PFSK-1 (cell line): ENCODE results near the gene S100A2.

ENCODE experiments used
- FOXP2 ChIP-seq: optimal IDR thresholded peaks from 2 replicates; pipeline ENCODE3; 2011; ENCODE audit warnings: borderline replicate concordance, control low read depth, inconsistent platforms; ENCODE audit not compliant: insufficient read depth; ENCODE audit errors: extremely low read length, extremely low read depth
- POLR2AphosphoS5 ChIP-seq: IDR thresholded peaks from 2 replicates; pipeline ENCODE4 v1.6.1; 2012; ENCODE audit warnings: low read depth, mild to moderate bottlenecking, control low read depth, low read length, moderate library complexity
- REST ChIP-seq, 2 experiments: IDR thresholded peaks; 2 replicates each; pipeline versions ENCODE4 v1.6.1 to v1.8.0; 2011 to 2012; ENCODE audit warnings: low read depth in 2 of 2, low read length in 2 of 2, control low read depth in 1 of 2, inconsistent platforms in 1 of 2, mild to moderate bottlenecking in 1 of 2, moderate library complexity in 1 of 2; ENCODE audit not compliant: insufficient read depth in 1 of 2
- SIN3A ChIP-seq: IDR thresholded peaks from 2 replicates; pipeline ENCODE4 v1.6.1; 2012; ENCODE audit warnings: mild to moderate bottlenecking, low read length, moderate library complexity, borderline replicate concordance; ENCODE audit not compliant: insufficient read depth
- TAF1 ChIP-seq: IDR thresholded peaks from 2 replicates; pipeline ENCODE4 v1.6.1; 2012; ENCODE audit warnings: low read length, control low read depth, borderline replicate concordance; ENCODE audit not compliant: insufficient read depth

S100A2 gene

GRCh38 chr1:153578936-153579335, 13.3 kb upstream of the S100A2 start:
- TF ChIP-seq POLR2AphosphoS5 (no peak), FOXP2 (no peak), SIN3A (no peak), TAF1 (no peak), REST (IDR thresholded peaks at IDR 0.05; ENCODE audit: insufficient read depth in 1 of 2, low read depth in 2 of 2, low read length in 2 of 2) (no peak)

GRCh38 chr1:153578490-153578889, 12.8 kb upstream of the S100A2 start:
- no peak for TF ChIP-seq REST (IDR thresholded peaks at IDR 0.05; ENCODE audit: insufficient read depth in 1 of 2, low read depth in 2 of 2, low read length in 2 of 2)

DNA sequence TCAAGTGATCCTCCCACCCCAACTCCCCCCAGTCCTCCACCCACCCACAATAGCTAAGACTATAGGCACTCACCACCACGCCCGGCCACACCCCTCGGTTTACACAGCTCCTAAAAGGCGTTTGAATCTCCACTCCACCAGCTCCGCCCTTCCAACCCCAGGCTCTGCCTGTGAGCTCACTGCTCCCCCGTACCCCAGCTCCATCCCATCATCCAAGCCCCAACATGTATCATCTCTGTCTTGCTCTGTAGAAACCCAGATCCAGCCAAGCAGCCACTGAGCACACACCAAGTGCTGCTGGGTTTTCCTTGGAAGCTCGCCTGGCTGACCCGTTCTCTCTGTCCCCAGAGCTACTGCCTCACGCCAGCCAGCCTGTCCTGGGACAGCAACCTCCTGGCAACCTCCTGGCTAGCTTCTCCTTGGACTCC, 12.0 kb upstream of the S100A2 start:
- TF ChIP-seq FOXP2 (no peak), REST (IDR thresholded peaks at IDR 0.05; ENCODE audit: insufficient read depth in 1 of 2, low read depth in 2 of 2, low read length in 2 of 2) (no peak), POLR2AphosphoS5 (no peak), SIN3A (no peak)

- no peak for TF ChIP-seq POLR2AphosphoS5
- TF ChIP-seq REST (IDR thresholded peaks at IDR 0.05; ENCODE audit: insufficient read depth in 1 of 2, low read depth in 2 of 2, low read length in 2 of 2): no peak
- no peak for TF ChIP-seq SIN3A
- no peak for TF ChIP-seq FOXP2
- no peak for TF ChIP-seq TAF1
Observed at GRCh38 chr1:153577138-153577537, 11.5 kb upstream of the S100A2 start.

- no peak for TF ChIP-seq SIN3A
- no peak for TF ChIP-seq TAF1
- TF ChIP-seq POLR2AphosphoS5: no peak
- TF ChIP-seq REST (IDR thresholded peaks at IDR 0.05; ENCODE audit: insufficient read depth in 1 of 2, low read depth in 2 of 2, low read length in 2 of 2): no peak
- no peak for TF ChIP-seq FOXP2
Observed at GRCh38 chr1:153573351-153573750, 7.7 kb upstream of the S100A2 start.
